HG03571 (cell line): Measurements from ENCODE around the gene CUEDC1.

Experiments
- ATAC-seq: cut with Tn5 transposase; IDR thresholded peaks from one replicate; pipeline ENCODE4 v1.9.1; 2021; ENCODE audit not compliant: unreplicated experiment

CUEDC1 gene

GRCh38 chr17:57955183-57955931, at the start of gene CUEDC1:
CUEDC1 (minus strand) TSS chr17:57955412; CDS start chr17:57885564, 69,848 bp downstream.
- peak; percentile 48 for ATAC-seq

- ATAC-seq = no peak
Measured at GRCh38 chr17:58004060-58004459, 48.8 kb upstream of the CUEDC1 start.

GRCh38 chr17:58002973-58003372, 47.8 kb upstream of the CUEDC1 start:
- ATAC-seq = no peak

- ATAC-seq = no peak
Measured at GRCh38 chr17:58002154-58002948, 47.1 kb upstream of the CUEDC1 start.

- no peak for ATAC-seq
Measured at GRCh38 chr17:58001461-58002124, 46.4 kb upstream of the CUEDC1 start.

- no peak for ATAC-seq
Measured at GRCh38 chr17:57999496-58000017, 44.3 kb upstream of the CUEDC1 start.

GRCh38 chr17:57999010-57999495, 43.8 kb upstream of the CUEDC1 start:
- no peak for ATAC-seq

GRCh38 chr17:57997085-57997809, 42.0 kb upstream of the CUEDC1 start:
- ATAC-seq = no peak

- no peak for ATAC-seq
Measured at GRCh38 chr17:57995076-57995956, 40.1 kb upstream of the CUEDC1 start.

- no peak for ATAC-seq
Measured at GRCh38 chr17:57994436-57994835, 39.2 kb upstream of the CUEDC1 start.

GRCh38 chr17:57993471-57994365, 38.5 kb upstream of the CUEDC1 start:
- no peak for ATAC-seq

- ATAC-seq = no peak
Measured at GRCh38 chr17:57991537-57991936, 36.3 kb upstream of the CUEDC1 start.

- ATAC-seq = no peak
Measured at GRCh38 chr17:57990037-57990436, 34.8 kb upstream of the CUEDC1 start.

- ATAC-seq = peak; percentile 65
Measured at GRCh38 chr17:57988301-57989250, 33.4 kb upstream of the CUEDC1 start.

- ATAC-seq = peak; percentile 56
Measured at GRCh38 chr17:57987581-57988300, 32.5 kb upstream of the CUEDC1 start, which contains the start of gene VEZF1. VEZF1 (minus strand) TSS chr17:57988254; CDS start chr17:57988111, 143 bp downstream.

GRCh38 chr17:57986841-57987580, 31.8 kb upstream of the CUEDC1 start:
- ATAC-seq = no peak
